Melanocyte of skin (primary cell): ENCODE measurements around the gene MYLK4. TPM values are rescaled to one million over a fixed set of nuclear protein-coding genes. Genes with fewer than 3 reads are reported as not detected.

Experiments used
- total RNA-seq, 2 donors: library from RNA; depleted of rRNA; stranded (reverse); fragments of >200 nt; gene quantifications; 2 replicates each; pipeline ENCODE4 v1.2.3, GENCODE V29; 2012

Gene MYLK4
- total RNA-seq = under 1 TPM; 0.33 to 0.69 TPM

DNA sequence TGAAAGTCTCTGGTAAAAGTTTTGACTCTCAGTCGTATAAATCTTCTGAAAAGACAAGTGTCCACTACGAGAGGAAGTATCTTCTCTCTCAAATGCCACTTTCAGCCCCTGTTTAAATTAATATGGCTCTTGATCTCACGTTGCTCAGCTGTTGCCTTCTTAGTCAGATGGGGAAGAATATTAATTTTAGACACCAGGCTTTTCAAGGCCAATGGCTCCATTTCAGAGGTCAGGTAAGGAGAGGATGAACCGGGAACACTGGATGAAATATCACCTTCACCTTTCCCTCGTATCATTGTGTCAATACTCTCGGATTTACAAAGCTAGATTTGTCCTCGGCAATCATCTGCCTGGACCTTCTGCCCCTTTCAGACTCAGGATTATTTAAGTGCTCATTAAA, at the start of gene MYLK4:
Gene MYLK4 (minus strand): TSS at position 91 of the 400 bp plus-strand sequence. CDS start 1,628 bp downstream, outside the sequence.

DNA sequence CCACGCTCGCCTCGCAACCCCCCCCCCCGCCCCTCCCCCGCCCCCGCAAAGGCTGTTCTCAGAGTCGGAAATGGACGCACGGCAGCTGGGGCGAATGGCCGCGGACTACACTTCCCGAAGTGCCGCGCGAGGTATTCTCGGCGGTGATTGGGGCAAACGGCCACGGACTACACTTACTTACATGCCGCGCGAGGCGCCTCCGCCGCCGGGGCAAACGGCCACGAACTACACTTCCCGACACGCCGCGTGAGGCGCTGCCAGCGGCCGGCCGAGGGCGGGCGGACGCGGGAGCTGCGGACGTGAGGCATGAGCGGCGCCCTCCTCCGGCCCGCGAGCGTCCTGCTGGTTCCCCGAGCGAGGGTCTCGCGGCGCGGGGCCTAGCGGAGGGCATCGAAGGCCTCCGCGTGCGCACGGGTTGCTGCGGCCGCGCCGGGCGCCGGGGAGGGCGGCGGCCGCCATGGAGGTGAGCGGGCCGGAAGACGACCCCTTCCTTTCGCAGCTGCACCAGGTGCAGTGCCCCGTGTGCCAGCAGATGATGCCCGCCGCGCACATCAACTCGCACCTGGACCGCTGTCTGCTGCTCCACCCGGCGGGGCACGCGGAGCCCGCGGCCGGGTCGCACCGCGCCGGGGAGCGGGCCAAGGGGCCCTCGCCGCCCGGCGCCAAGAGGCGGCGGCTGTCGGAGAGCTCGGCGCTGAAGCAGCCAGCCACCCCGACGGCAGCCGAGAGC, 14.6 kb upstream of the MYLK4 start, which contains the start of gene WRNIP1:
Gene WRNIP1 (plus strand): TSS at position 228 of the 730 bp plus-strand sequence. CDS start 230 bp downstream, at position 458.

Other genes with a start within 250 kb of the MYLK4 start
- 10 to 100 TPM; 57.6 to 63.7 TPM for gene WRNIP1, start 14.5 kb upstream of the MYLK4 start, total RNA-seq
- gene SERPINB1, start 90.9 kb upstream of the MYLK4 start, total RNA-seq = 10 to 100 TPM; 15.1 to 20.0 TPM
- 1 to 10 TPM; 1.0 to 2.0 TPM for gene SERPINB9, start 152.4 kb upstream of the MYLK4 start, total RNA-seq
- gene SERPINB6, start 220.6 kb upstream of the MYLK4 start, total RNA-seq = 10 to 100 TPM; 66.4 to 70.6 TPM
- 10 to 100 TPM; 33.0 to 38.0 TPM for gene NQO2, start 249.0 kb upstream of the MYLK4 start, total RNA-seq